Fibroblast of mammary gland (primary cell): Measurements from ENCODE around the gene KDM3A.
"Not testable (repeated sequence)": the region's sequence is repeated elsewhere in the genome, so short reads cannot be mapped to it uniquely, and the experiment has no call there.

Experiments used
- DNase-seq: peaks from one replicate; pipeline ENCODE4 v3.0.0-alpha.2; 2010; ENCODE audit warnings: low read depth
- H3K4me3 ChIP-seq: 2 replicates; pipeline ENCODE4 v1.5.1; 2011; ENCODE audit warnings: low read depth, mild to moderate bottlenecking, low read length, moderate library complexity; ENCODE audit not compliant: control insufficient read depth
- TF ChIP-seq, protein P1 (sequence below): conservative IDR thresholded peaks from 2 replicates; pipeline ENCODE4 v1.5.1; 2011; ENCODE audit warnings: low read depth, low read length, inconsistent platforms; ENCODE audit not compliant: control insufficient read depth, insufficient read depth

The KDM3A gene

GRCh38 chr2:86490245-86490644 is 49.1 kb downstream of the KDM3A start:
- TF ChIP-seq, protein P1, sequence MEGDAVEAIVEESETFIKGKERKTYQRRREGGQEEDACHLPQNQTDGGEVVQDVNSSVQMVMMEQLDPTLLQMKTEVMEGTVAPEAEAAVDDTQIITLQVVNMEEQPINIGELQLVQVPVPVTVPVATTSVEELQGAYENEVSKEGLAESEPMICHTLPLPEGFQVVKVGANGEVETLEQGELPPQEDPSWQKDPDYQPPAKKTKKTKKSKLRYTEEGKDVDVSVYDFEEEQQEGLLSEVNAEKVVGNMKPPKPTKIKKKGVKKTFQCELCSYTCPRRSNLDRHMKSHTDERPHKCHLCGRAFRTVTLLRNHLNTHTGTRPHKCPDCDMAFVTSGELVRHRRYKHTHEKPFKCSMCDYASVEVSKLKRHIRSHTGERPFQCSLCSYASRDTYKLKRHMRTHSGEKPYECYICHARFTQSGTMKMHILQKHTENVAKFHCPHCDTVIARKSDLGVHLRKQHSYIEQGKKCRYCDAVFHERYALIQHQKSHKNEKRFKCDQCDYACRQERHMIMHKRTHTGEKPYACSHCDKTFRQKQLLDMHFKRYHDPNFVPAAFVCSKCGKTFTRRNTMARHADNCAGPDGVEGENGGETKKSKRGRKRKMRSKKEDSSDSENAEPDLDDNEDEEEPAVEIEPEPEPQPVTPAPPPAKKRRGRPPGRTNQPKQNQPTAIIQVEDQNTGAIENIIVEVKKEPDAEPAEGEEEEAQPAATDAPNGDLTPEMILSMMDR = no peak
- H3K4me3 ChIP-seq = no peak overlapping the region
- DNase-seq = no peak

GRCh38 chr2:86491088-86491487 is 49.9 kb downstream of the KDM3A start:
- no peak overlapping the region for H3K4me3 ChIP-seq
- TF ChIP-seq, protein P1 = no peak
- no peak for DNase-seq

DNA sequence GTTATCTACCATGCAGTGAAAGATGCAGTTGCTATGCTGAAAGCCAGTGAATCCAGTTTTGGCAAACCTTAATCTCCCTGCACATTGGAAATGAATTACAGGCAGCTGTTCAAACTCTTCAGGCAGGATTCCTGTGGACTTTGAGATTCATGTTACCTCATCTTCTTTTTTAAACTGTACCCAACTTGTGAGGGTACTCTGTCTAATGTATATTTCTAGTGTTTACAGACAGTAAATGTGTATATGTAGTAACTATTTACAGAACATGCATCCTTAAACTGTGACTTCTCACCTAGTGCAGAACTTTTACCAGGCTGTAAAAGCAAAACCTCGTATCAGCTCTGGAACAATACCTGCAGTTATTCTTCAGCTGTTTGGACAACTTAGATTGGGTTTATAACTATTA is 50.9 kb downstream of the KDM3A start:
- TF ChIP-seq, protein P1 = no peak
- H3K4me3 ChIP-seq = no peak overlapping the region
- no peak for DNase-seq

DNA sequence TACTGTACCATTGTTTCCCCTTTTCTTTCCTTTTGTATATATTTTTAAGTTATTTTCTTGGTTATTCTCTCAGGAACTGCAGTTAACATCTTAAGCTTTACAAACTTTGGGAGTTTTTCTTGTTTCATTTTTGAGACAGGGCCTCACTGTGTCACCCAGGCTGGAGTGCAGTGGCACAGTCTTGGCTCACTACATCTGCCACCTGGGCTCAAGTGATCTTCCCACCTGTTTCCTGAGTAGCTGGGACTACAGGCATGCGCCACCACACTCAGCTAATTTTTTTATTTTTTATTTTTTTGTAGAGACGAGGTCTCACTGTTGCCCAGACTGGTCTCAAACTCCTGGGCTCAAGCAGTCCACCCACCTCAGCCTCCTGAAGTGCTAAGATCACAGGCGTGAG is 55.2 kb downstream of the KDM3A start:
- DNase-seq, H3K4me3 ChIP-seq: not testable (repeated sequence)

DNA sequence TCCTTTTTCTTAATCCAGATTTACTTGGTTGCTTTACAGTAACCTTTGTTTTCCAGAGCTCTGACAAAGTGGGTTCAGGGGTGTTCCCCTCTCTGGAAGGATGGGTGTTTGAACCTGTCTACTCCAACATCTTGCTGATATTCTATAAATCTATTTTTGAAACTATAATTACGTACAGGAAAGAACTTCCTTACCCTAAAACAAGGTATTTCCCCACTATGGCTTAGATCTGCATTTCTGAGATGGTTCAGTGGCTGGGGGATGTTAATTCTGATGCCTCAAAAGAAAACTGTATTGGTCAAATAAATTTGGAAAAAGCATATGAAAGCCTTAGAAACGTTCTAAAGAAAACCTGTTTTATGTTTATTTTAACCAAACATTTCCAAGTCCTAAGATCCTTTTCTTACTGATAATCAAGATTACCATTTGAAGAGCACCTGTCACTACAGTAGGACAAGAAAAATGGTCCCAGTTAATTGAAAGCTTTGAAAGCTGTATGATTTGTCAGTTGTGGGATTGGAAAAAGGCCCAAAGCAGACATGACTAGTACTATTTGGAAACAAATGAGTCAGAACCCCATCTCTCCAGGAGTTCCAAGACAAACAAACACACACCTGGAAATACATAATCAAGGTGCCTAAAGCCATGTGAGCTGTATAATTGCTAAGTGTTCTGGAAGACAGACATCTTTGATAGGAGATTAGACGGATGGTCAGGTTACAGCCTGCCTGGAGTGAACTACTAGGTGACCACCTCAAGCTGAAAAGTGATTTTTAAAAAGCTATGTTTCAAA is 57.5 kb downstream of the KDM3A start:
- H3K4me3 ChIP-seq = no peak overlapping the region
- TF ChIP-seq, protein P1 = no peak
- peak; percentile 40 for DNase-seq

DNA sequence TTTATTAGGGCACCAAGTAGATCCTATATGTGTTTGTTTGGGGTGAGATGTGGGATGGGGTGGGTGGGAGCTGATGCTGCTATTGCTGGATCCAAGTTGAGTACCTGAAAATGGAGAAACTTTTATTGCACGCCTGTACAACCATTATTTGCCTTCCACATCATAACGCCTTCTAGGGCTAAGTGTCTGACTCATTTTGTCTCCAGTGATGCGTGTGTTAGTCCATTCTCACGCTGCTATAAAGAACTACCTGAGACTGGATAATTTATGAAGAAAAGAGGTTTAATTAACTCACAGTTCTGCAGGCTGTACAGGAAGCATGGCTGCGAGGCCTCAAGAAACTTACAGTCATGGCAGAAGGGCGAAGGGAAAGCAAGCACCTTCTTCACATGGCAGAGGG is 58.2 kb downstream of the KDM3A start:
- peak; percentile 8 for DNase-seq
- TF ChIP-seq, protein P1 = no peak
- H3K4me3 ChIP-seq = no peak overlapping the region

GRCh38 chr2:86500325-86501083 is 59.3 kb downstream of the KDM3A start:
- TF ChIP-seq, protein P1 = no peak
- H3K4me3 ChIP-seq = no peak overlapping the region
- DNase-seq = no peak
